ENCODE measurements around the gene TFAP2A.

DNA sequence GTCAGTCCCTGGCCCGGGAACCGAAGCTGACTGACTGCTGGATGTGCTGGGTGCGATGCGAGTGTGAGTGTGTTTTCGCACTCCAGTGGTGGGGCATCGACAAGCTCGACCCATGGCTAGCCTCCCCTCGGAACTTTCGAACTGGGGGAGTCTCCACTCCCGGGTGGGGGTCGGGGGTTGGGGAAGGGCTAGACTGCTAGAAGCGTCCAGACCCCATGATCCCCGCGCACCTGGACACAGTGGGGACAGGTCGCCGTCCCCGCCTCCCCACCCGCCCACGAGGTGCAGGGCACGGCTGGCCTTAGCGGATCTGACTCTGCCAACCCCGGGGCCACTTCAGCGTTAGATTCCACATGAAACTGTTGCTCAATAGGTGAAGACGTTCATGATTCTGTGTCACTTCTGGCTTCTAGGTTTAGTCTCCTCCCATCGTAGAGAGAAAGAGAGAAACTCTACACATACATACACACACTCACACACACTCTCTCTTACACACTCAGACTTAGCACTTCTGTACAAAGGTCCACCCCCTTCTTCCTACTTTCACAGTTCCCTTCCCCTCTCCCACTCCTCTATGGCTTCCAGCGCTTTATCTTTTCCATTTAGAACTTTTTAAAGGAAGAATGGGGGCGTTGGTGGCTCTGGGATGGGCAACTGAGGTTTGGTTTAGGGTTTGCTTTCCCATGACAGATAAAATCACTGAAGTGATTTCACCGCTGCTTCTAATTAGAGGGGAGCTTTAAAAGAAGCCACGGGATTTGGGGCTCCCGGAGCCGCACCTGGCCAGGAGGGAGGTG is 5.1 kb upstream of the TFAP2A start:
- TF ChIP-seq, protein P1, sequence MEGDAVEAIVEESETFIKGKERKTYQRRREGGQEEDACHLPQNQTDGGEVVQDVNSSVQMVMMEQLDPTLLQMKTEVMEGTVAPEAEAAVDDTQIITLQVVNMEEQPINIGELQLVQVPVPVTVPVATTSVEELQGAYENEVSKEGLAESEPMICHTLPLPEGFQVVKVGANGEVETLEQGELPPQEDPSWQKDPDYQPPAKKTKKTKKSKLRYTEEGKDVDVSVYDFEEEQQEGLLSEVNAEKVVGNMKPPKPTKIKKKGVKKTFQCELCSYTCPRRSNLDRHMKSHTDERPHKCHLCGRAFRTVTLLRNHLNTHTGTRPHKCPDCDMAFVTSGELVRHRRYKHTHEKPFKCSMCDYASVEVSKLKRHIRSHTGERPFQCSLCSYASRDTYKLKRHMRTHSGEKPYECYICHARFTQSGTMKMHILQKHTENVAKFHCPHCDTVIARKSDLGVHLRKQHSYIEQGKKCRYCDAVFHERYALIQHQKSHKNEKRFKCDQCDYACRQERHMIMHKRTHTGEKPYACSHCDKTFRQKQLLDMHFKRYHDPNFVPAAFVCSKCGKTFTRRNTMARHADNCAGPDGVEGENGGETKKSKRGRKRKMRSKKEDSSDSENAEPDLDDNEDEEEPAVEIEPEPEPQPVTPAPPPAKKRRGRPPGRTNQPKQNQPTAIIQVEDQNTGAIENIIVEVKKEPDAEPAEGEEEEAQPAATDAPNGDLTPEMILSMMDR (IDR thresholded peaks at IDR 0.05; ENCODE audit: low read length) = no peak
- TF ChIP-seq EZH2 (IDR thresholded peaks at IDR 0.05; ENCODE audit: borderline replicate concordance, low read length) = no peak
